ENCODE measurements around the gene SRXN1.

GRCh38 chr20:673603-674001, 20.6 kb upstream of the SRXN1 start:
- TF ChIP-seq SP1 (IDR thresholded peaks at IDR 0.05; ENCODE audit: low read depth) (no peak), CTCF (IDR thresholded peaks at IDR 0.05 in 2 of 3, conservative IDR thresholded peaks at IDR 0.05 in 1 of 3; ENCODE audit: borderline replicate concordance in 1 of 3, insufficient read depth in 1 of 3, low read depth in 2 of 3, low read length in 2 of 3) (no peak), ZNF274 (IDR thresholded peaks at IDR 0.05; ENCODE audit: low read depth, low read length) (no peak), EZH2 (IDR thresholded peaks at IDR 0.05) (no peak), POLR2A (IDR thresholded peaks at IDR 0.05; ENCODE audit: borderline replicate concordance, extremely low read depth, insufficient read depth, insufficient read length) (no peak), POLR2AphosphoS5 (IDR thresholded peaks at IDR 0.05; ENCODE audit: low read depth, low read length) (no peak), MAX (IDR thresholded peaks at IDR 0.05) (no peak)
